Cardiac fibroblast (primary cell): ENCODE measurements around the gene DCTN5.
A peak's percentile ranks its signal among the peaks of the same experiment; 100 is the strongest.

ENCODE experiments used
- DNase-seq, 2 donors: peaks; one replicate each; pipeline versions ENCODE4 v3.0.0 to v3.0.0-alpha.2; 2010; ENCODE audit warnings: low read depth in 2 of 2
- H3K4me3 ChIP-seq, 2 donors: replicated peaks in 1 of 2; 1 replicate in 1 of 2; 2 replicates in 1 of 2; pipeline ENCODE4 v1.5.1; 2011; ENCODE audit warnings: low read depth in 2 of 2, low read length in 2 of 2, mild to moderate bottlenecking in 2 of 2, moderate library complexity in 1 of 2
- CTCF ChIP-seq: IDR thresholded peaks from one replicate; pipeline ENCODE4 v1.5.1; 2011; ENCODE audit warnings: low read depth, mild to moderate bottlenecking, low read length, inconsistent platforms

Gene DCTN5

GRCh38 chr16:23663918-23664317 lies 22.7 kb downstream of the DCTN5 start:
- no peak overlapping the region for H3K4me3 ChIP-seq
- TF ChIP-seq CTCF: no peak
- no peak for DNase-seq

- no peak for DNase-seq
- TF ChIP-seq CTCF: no peak
- no peak overlapping the region for H3K4me3 ChIP-seq
Measured at GRCh38 chr16:23666571-23667354, 25.5 kb downstream of the DCTN5 start.

- TF ChIP-seq CTCF: no peak
- no peak overlapping the region for H3K4me3 ChIP-seq
- DNase-seq: no peak
Measured at GRCh38 chr16:23667355-23667659, 26.0 kb downstream of the DCTN5 start.

- no peak for TF ChIP-seq CTCF
- no peak for DNase-seq
- no peak overlapping the region for H3K4me3 ChIP-seq
Measured at GRCh38 chr16:23668225-23668624, 27.0 kb downstream of the DCTN5 start.

DNA sequence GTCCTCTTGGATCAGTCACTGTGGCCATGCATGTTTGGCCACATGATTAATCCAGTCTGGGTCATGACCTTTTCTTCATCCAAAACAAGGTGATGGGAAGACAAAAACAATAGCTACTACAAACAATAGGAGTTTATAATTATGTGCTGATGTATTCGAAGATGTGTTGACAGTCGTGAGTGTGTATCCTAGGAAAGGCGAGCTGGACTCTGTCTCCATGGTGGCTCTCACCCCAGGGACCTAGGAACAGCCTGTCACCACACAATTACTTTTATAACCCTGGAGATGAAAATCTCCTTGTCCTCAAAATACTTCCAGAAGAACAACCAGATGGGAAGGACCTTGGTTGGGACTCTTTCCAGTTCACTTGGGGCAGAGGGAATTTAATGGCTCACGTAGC lies 27.6 kb downstream of the DCTN5 start:
- TF ChIP-seq CTCF: no peak
- no peak overlapping the region for H3K4me3 ChIP-seq
- peak in 1 of 2 donors; percentile 15 for DNase-seq

GRCh38 chr16:23670137-23670776 lies 29.0 kb downstream of the DCTN5 start:
- DNase-seq: peak; percentile 51 to 89
- no peak for TF ChIP-seq CTCF

More at GRCh38 chr16:23670137-23670776, 29.0 kb downstream of the DCTN5 start:
- H3K4me3 ChIP-seq: no peak overlapping the region
